Liver (tissue), 9 donors: ENCODE data around the gene UNC5B. TPM values are rescaled to one million over a fixed set of nuclear protein-coding genes. Genes with fewer than 3 reads are reported as not detected.

Experiments
- DNase-seq: peaks from one replicate; pipeline ENCODE4 v3.0.0-alpha.2; 2017; ENCODE audit warnings: low spot score
- H3K27ac ChIP-seq, 2 donors: one replicate each; pipeline ENCODE4 v1.7.0; 2013; ENCODE audit warnings: inconsistent platforms in 2 of 2, low read length in 2 of 2, control low read depth in 1 of 2, low read depth in 1 of 2, mild to moderate bottlenecking in 1 of 2
- H3K27me3 ChIP-seq, 4 donors: one replicate each; pipeline versions ENCODE4 v1.6.1 to v1.7.0; 2013; ENCODE audit warnings: low read length in 3 of 4, inconsistent platforms in 1 of 4, mild to moderate bottlenecking in 1 of 4, moderate library complexity in 1 of 4; ENCODE audit not compliant: control insufficient read depth in 4 of 4, insufficient read depth in 4 of 4
- H3K36me3 ChIP-seq, 4 donors: one replicate each; pipeline versions ENCODE4 v1.6.1 to v1.7.0; 2013; ENCODE audit warnings: low read length in 3 of 4, mild to moderate bottlenecking in 3 of 4, low read depth in 1 of 4, moderate library complexity in 1 of 4; ENCODE audit not compliant: control insufficient read depth in 4 of 4, insufficient read depth in 3 of 4
- H3K4me1 ChIP-seq, 4 donors: one replicate each; pipeline versions ENCODE4 v1.6.1 to v1.7.0; 2013; ENCODE audit warnings: low read length in 3 of 4, mild to moderate bottlenecking in 3 of 4, moderate library complexity in 1 of 4; ENCODE audit not compliant: control insufficient read depth in 4 of 4, insufficient read depth in 4 of 4
- H3K4me3 ChIP-seq, 3 donors: one replicate each; pipeline versions ENCODE4 v1.6.1 to v1.7.0; 2013; ENCODE audit warnings: low read length in 3 of 3, control low read depth in 1 of 3, low read depth in 1 of 3, mild to moderate bottlenecking in 1 of 3
- H3K9ac ChIP-seq, 2 donors: one replicate each; pipeline ENCODE4 v1.7.0; 2013; ENCODE audit warnings: low read length in 2 of 2, mild to moderate bottlenecking in 2 of 2, moderate library complexity in 2 of 2, control low read depth in 1 of 2, low read depth in 1 of 2
- H3K9me3 ChIP-seq, 4 donors: one replicate each; pipeline versions ENCODE4 v1.6.1 to v1.7.0; 2013; ENCODE audit warnings: low read length in 3 of 4; ENCODE audit not compliant: control insufficient read depth in 4 of 4
- ATF3 ChIP-seq: IDR thresholded peaks from 2 replicates; pipeline ENCODE4 v1.6.1; 2016; ENCODE audit warnings: antibody characterized with exemption
- CTCF ChIP-seq: fragments of 150-350 bp; IDR thresholded peaks from 2 replicates; pipeline ENCODE4 v1.5.1; 2017; ENCODE audit warnings: improper control_type of control experiment, low read depth, low read length; ENCODE audit not compliant: missing input control
- EGR1 ChIP-seq, 2 donors: IDR thresholded peaks; 2 replicates each; pipeline ENCODE4 v1.6.1; 2016 to 2018; ENCODE audit warnings: antibody characterized with exemption in 2 of 2, low read depth in 2 of 2
- FOXA1 ChIP-seq: IDR thresholded peaks from 2 replicates; pipeline ENCODE4 v1.6.1; 2016; ENCODE audit warnings: antibody characterized with exemption
- FOXA2 ChIP-seq: IDR thresholded peaks from 2 replicates; pipeline ENCODE4 v1.6.1; 2016; ENCODE audit warnings: antibody characterized with exemption
- GABPA ChIP-seq, 2 donors: IDR thresholded peaks in 1 of 2; conservative IDR thresholded peaks in 1 of 2; 2 replicates each; pipeline ENCODE4 v1.6.1; 2016; ENCODE audit warnings: antibody characterized with exemption in 2 of 2, mild to moderate bottlenecking in 1 of 2, moderate library complexity in 1 of 2
- HNF4A ChIP-seq, 2 donors: conservative IDR thresholded peaks; 2 replicates each; pipeline ENCODE4 v1.6.1; 2016; ENCODE audit warnings: antibody characterized with exemption in 2 of 2, mild to moderate bottlenecking in 2 of 2
- HNF4G ChIP-seq: IDR thresholded peaks from 2 replicates; pipeline ENCODE4 v1.6.1; 2016; ENCODE audit warnings: antibody characterized with exemption
- JUND ChIP-seq, 2 donors: IDR thresholded peaks; 2 replicates each; pipeline ENCODE4 v1.6.1; 2016; ENCODE audit warnings: antibody characterized with exemption in 2 of 2
- NR2F2 ChIP-seq: IDR thresholded peaks from 2 replicates; pipeline ENCODE4 v1.6.1; 2016; ENCODE audit warnings: antibody characterized with exemption
- REST ChIP-seq: IDR thresholded peaks from 2 replicates; pipeline ENCODE4 v1.6.1; 2016; ENCODE audit warnings: antibody characterized with exemption, mild to moderate bottlenecking
- RXRA ChIP-seq, 2 donors: IDR thresholded peaks; 2 replicates each; pipeline ENCODE4 v1.6.1; 2017 to 2018; ENCODE audit warnings: antibody characterized with exemption in 2 of 2, mild to moderate bottlenecking in 1 of 2
- SP1 ChIP-seq: IDR thresholded peaks from 2 replicates; pipeline ENCODE4 v1.6.1; 2018; ENCODE audit warnings: antibody characterized with exemption, mild to moderate bottlenecking
- TAF1 ChIP-seq: conservative IDR thresholded peaks from 2 replicates; pipeline ENCODE4 v1.6.1; 2016; ENCODE audit warnings: antibody characterized with exemption, mild to moderate bottlenecking
- ZBTB33 ChIP-seq: IDR thresholded peaks from 2 replicates; pipeline ENCODE4 v1.6.1; 2016; ENCODE audit warnings: antibody characterized with exemption
- WGBS: extraction: QIAGEN DNeasy Blood & Tissue Kit; methylation state at CpG from one replicate; pipeline ENCODE4 v1.1.7; 2013; 5-methylcytosine and 5-hydroxymethylcytosine counted together
- polyA plus RNA-seq, 2 donors: library from polyadenylated mRNA; stranded (reverse) in 1 of 2; unstranded in 1 of 2; fragments of 200-250 nt in 1 of 2; fragments of >200 nt in 1 of 2; fragmentation: Nextera tagmentation in 1 of 2; extraction: Ambion mirVana in 1 of 2; gene quantifications; one replicate each; pipeline versions ENCODE4 v1.2.1 to v1.2.3, GENCODE V29; 2013 to 2015
- total RNA-seq, 2 donors: library from RNA; depleted of rRNA; stranded (reverse); fragments of >200 nt; gene quantifications; one replicate each; pipeline ENCODE4 v1.2.3, GENCODE V29; 2014
- donor health status: healthy.
- donor health status: healthy.
- donor health status: healthy.
- donor health status: healthy.
- donor health status: healthy.

Gene UNC5B
- total and polyA plus RNA-seq, 4 donors, result 0.56 to 1.8 (median 1.3) TPM

GRCh38 chr10:71265201-71265575, 52.8 kb downstream of the UNC5B start:
- WGBS, result 95% methylated on average over 9 of the region's 9 CpGs
- H3K4me1 ChIP-seq, result peaks cover 0 to 7% (median 2%) of the 10 kb centered on the region in 4 donors

More at GRCh38 chr10:71265201-71265575, 52.8 kb downstream of the UNC5B start:
- H3K9me3 ChIP-seq, result no peaks in the 10 kb centered on the region
- TF ChIP-seq JUND (IDR thresholded peaks at IDR 0.05) (no peak), HNF4A (conservative IDR thresholded peaks at IDR 0.05) (no peak), ATF3 (no peak), REST (no peak), EGR1 (IDR thresholded peaks at IDR 0.05; ENCODE audit: low read depth in 2 of 2) (no peak), FOXA2 (no peak), FOXA1 (no peak), RXRA (IDR thresholded peaks at IDR 0.05) (no peak), HNF4G (no peak), TAF1 (no peak), NR2F2 (no peak), CTCF (no peak), ZBTB33 (no peak), SP1 (no peak), GABPA (IDR thresholded peaks at IDR 0.05 in 1 of 2, conservative IDR thresholded peaks at IDR 0.05 in 1 of 2) (no peak)
- DNase-seq, result no peak
- no peak overlapping the region for H3K27ac ChIP-seq
- H3K36me3 ChIP-seq, result no peaks in the 10 kb centered on the region
- no peaks in the 10 kb centered on the region for H3K27me3 ChIP-seq
- H3K9ac ChIP-seq, result no peak overlapping the region
- H3K4me3 ChIP-seq, result no peak overlapping the region
